ENCODE measurements around the gene NEK11. TPM values are rescaled to one million over a fixed set of nuclear protein-coding genes. Genes with fewer than 3 reads are reported as not detected.

Gene NEK11
- total RNA-seq, 2 donors from 2014 or later: 1.8 to 10.3 TPM

DNA sequence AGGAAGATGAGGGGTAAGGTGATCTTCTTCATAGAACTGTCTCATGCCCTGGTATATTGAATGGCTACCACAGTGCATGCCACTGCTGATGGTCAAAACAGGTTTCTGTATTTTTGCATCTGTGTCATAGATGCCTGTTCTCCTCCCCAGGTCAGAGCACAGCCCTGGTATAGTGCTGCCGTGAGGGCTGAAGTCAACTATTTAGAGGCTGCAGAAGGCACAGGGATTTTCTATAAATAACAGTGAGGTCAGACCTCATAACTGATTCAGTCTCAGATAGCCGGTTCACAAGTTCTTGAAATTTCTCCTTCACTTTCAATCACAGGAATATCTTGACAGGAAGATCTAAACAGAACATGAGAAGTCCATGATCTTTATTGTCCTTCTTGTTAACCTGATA is 255.7 kb downstream of the NEK11 start:
- DNase-seq (ENCODE audit: low spot score) (no peak), ATAC-seq (ENCODE audit: insufficient number of reproducible peaks, low FRiP score, low read depth) (no peak)
- no peak overlapping the region for H3K27ac ChIP-seq
- H3K36me3 ChIP-seq: no peaks in the 10 kb centered on the region
- no peaks in the 10 kb centered on the region for H3K27me3 ChIP-seq (replicated peaks; ENCODE audit: insufficient read depth)
- TF ChIP-seq, protein P1, sequence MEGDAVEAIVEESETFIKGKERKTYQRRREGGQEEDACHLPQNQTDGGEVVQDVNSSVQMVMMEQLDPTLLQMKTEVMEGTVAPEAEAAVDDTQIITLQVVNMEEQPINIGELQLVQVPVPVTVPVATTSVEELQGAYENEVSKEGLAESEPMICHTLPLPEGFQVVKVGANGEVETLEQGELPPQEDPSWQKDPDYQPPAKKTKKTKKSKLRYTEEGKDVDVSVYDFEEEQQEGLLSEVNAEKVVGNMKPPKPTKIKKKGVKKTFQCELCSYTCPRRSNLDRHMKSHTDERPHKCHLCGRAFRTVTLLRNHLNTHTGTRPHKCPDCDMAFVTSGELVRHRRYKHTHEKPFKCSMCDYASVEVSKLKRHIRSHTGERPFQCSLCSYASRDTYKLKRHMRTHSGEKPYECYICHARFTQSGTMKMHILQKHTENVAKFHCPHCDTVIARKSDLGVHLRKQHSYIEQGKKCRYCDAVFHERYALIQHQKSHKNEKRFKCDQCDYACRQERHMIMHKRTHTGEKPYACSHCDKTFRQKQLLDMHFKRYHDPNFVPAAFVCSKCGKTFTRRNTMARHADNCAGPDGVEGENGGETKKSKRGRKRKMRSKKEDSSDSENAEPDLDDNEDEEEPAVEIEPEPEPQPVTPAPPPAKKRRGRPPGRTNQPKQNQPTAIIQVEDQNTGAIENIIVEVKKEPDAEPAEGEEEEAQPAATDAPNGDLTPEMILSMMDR (IDR thresholded peaks at IDR 0.05): no peak
- no peaks in the 10 kb centered on the region for H3K9me3 ChIP-seq
- H3K4me1 ChIP-seq (ENCODE audit: control insufficient read depth in 1 of 2, low read depth in 2 of 2): peaks cover 0 to 10% of the 10 kb centered on the region in 2 donors
- H3K4me3 ChIP-seq: no peak overlapping the region

GRCh38 chr3:131282967-131283366 is 256.3 kb downstream of the NEK11 start:
- Histone ChIP-seq H3K27ac (no peak overlapping the region), H3K27me3 (replicated peaks; ENCODE audit: insufficient read depth) (no peaks in the 10 kb centered on the region), H3K4me1 (ENCODE audit: control insufficient read depth in 1 of 2, low read depth in 2 of 2) (peaks cover 0 to 10% of the 10 kb centered on the region in 2 donors), H3K9me3 (no peaks in the 10 kb centered on the region), H3K36me3 (no peaks in the 10 kb centered on the region), H3K4me3 (no peak overlapping the region)
- ATAC-seq (ENCODE audit: insufficient number of reproducible peaks, low FRiP score, low read depth) (no peak), DNase-seq (ENCODE audit: low spot score) (no peak)
- TF ChIP-seq, protein P1 (IDR thresholded peaks at IDR 0.05): no peak

DNA sequence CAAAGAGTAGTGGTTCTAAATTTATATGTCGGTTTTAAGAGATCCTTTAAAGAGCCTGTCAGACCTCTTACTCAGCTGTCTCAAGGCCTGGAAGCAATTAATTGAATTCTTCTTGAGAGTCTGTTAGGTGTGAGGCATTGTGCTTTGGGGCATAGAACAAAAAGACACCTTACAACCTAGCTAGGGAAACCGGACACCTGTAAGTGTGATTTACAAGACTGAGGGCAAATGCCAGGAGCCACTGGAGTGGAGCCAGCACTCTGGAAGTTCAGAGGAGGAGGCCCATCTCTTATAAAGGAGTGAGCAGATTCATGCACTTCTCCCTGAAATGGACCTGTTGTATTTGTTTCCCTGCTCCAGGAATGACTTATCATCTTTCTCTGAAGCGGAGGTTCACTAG is 257.2 kb downstream of the NEK11 start:
- Histone ChIP-seq H3K27ac (no peak overlapping the region), H3K4me1 (ENCODE audit: control insufficient read depth in 1 of 2, low read depth in 2 of 2) (peaks cover 0 to 10% of the 10 kb centered on the region in 2 donors), H3K36me3 (no peaks in the 10 kb centered on the region), H3K27me3 (replicated peaks; ENCODE audit: insufficient read depth) (no peaks in the 10 kb centered on the region), H3K4me3 (no peak overlapping the region), H3K9me3 (no peaks in the 10 kb centered on the region)
- TF ChIP-seq, protein P1 (IDR thresholded peaks at IDR 0.05): no peak
- ATAC-seq (ENCODE audit: insufficient number of reproducible peaks, low FRiP score, low read depth) (no peak), DNase-seq (ENCODE audit: low spot score) (no peak)

GRCh38 chr3:131284302-131284701 is 257.6 kb downstream of the NEK11 start:
- ATAC-seq (ENCODE audit: insufficient number of reproducible peaks, low FRiP score, low read depth) (no peak), DNase-seq (ENCODE audit: low spot score) (no peak)
- Histone ChIP-seq H3K27ac (no peak overlapping the region), H3K27me3 (replicated peaks; ENCODE audit: insufficient read depth) (no peaks in the 10 kb centered on the region), H3K9me3 (no peaks in the 10 kb centered on the region), H3K4me1 (ENCODE audit: control insufficient read depth in 1 of 2, low read depth in 2 of 2) (peaks cover 0 to 10% of the 10 kb centered on the region in 2 donors), H3K36me3 (no peaks in the 10 kb centered on the region), H3K4me3 (no peak overlapping the region)
- TF ChIP-seq, protein P1 (IDR thresholded peaks at IDR 0.05): no peak

DNA sequence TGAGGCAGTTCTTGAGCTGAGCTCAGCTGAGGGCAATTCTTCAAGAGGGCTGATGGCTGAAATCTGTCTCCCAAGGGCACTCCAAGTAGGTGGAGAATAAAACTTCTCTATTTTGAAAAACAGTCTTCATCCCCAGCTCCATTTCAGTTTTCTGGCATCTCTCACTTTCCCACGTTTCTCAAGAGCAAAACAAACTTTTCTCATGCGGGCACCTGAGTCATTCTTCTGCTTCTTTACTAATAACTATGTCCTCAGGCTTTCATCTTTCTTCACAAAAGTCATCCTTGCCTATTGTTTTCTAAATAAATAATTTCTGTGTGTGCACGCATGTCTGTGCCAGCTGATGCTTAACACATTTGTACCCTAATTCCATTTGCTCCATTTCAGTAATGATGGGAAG is 258.8 kb downstream of the NEK11 start:
- DNase-seq (ENCODE audit: low spot score): no peak
- H3K4me1 ChIP-seq (ENCODE audit: control insufficient read depth in 1 of 2, low read depth in 2 of 2): peaks cover 0 to 10% of the 10 kb centered on the region in 2 donors
- no peak for ATAC-seq (ENCODE audit: insufficient number of reproducible peaks, low FRiP score, low read depth)
- no peaks in the 10 kb centered on the region for H3K36me3 ChIP-seq
- no peaks in the 10 kb centered on the region for H3K27me3 ChIP-seq (replicated peaks; ENCODE audit: insufficient read depth)
- H3K4me3 ChIP-seq: no peak overlapping the region
- no peaks in the 10 kb centered on the region for H3K9me3 ChIP-seq
- no peak overlapping the region for H3K27ac ChIP-seq
- TF ChIP-seq, protein P1 (IDR thresholded peaks at IDR 0.05): no peak

Measured in thoracic aorta (tissue), 2 donors.